Osteoblast (primary cell): ENCODE data around the gene DSCAML1. TPM values are rescaled to one million over a fixed set of nuclear protein-coding genes. Genes with fewer than 3 reads are reported as not detected.

Source experiments
- DNase-seq: peaks from one replicate; pipeline ENCODE4 v3.0.0; 2011; ENCODE audit warnings: low spot score, mixed read lengths; ENCODE audit not compliant: insufficient read length; ENCODE audit errors: missing footprints
- H2AFZ ChIP-seq: 2 replicates; pipeline ENCODE4 v1.6.0; 2011; ENCODE audit warnings: mild to moderate bottlenecking, low read length
- H3K27ac ChIP-seq: 2 replicates; pipeline ENCODE4 v1.5.1; 2011; ENCODE audit warnings: mild to moderate bottlenecking, low read depth, low read length, moderate library complexity
- H3K27me3 ChIP-seq: 2 replicates; pipeline ENCODE4 v1.6.0; 2012; ENCODE audit warnings: mild to moderate bottlenecking, control low read depth, inconsistent platforms, low read length, moderate library complexity; ENCODE audit not compliant: insufficient read depth
- H3K36me3 ChIP-seq: 2 replicates; pipeline ENCODE4 v1.5.1; 2011; ENCODE audit warnings: mild to moderate bottlenecking, low read length, control low read depth, moderate library complexity; ENCODE audit not compliant: insufficient read depth
- H3K4me1 ChIP-seq: 2 replicates; pipeline ENCODE4 v1.5.1; 2011; ENCODE audit warnings: mild to moderate bottlenecking, low read length, control low read depth, moderate library complexity; ENCODE audit not compliant: insufficient read depth
- H3K4me2 ChIP-seq: 2 replicates; pipeline ENCODE4 v1.6.0; 2011; ENCODE audit warnings: mild to moderate bottlenecking, low read length; ENCODE audit not compliant: insufficient read depth
- H3K4me3 ChIP-seq: fragments of 200-600 bp; sonication (generic); 3 replicates; pipeline ENCODE4 v1.5.1; 2012; ENCODE audit warnings: mild to moderate bottlenecking, low read length, inconsistent platforms; ENCODE audit not compliant: insufficient read depth
- H3K79me2 ChIP-seq: 2 replicates; pipeline ENCODE4 v1.6.0; 2012; ENCODE audit warnings: mild to moderate bottlenecking, low read length, control low read depth, inconsistent platforms; ENCODE audit not compliant: insufficient read depth
- H3K9me3 ChIP-seq: 2 replicates; pipeline ENCODE4 v1.5.1; 2011; ENCODE audit warnings: low read depth, low read length, control low read depth
- H4K20me1 ChIP-seq: 2 replicates; pipeline ENCODE4 v1.6.0; 2012; ENCODE audit warnings: mild to moderate bottlenecking, low read length, control low read depth; ENCODE audit not compliant: insufficient read depth
- total RNA-seq: library from RNA; depleted of rRNA; stranded (reverse); fragments of >200 nt; gene quantifications from 2 replicates; pipeline ENCODE4 v1.2.3, GENCODE V29; 2012
- TF ChIP-seq, protein P1 (sequence below): IDR thresholded peaks from 2 replicates; pipeline ENCODE4 v1.5.1; 2011; ENCODE audit warnings: mild to moderate bottlenecking, low read depth, low read length, moderate library complexity; ENCODE audit errors: extremely low read depth

Gene DSCAML1
- total RNA-seq, 1 donor: not detected

DNA sequence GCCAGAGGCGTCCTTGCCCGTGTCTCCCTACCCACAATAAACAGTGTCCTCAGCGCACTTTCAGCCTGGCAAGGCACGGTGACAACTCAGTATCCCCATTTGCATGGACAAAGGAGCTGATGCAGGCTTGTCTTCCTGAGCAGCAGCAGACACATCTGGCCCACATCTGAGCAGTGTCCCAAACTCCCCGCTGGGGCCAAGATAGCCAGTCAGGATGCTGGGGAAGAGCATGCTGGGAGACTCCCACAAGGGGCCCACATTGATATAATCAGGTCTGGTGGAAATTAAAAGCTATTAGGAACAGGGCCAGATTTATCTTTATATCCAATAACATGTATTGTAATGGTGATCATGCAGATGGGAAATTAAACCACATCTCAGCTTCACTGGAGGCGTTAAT, 24.7 kb downstream of the DSCAML1 start:
- Histone ChIP-seq H3K79me2 (no peaks in the 10 kb centered on the region), H3K36me3 (no peaks in the 10 kb centered on the region), H3K27ac (no peak overlapping the region), H3K4me2 (no peak overlapping the region), H3K4me1 (no peaks in the 10 kb centered on the region), H3K4me3 (no peak overlapping the region), H3K27me3 (no peaks in the 10 kb centered on the region), H4K20me1 (no peaks in the 10 kb centered on the region), H3K9me3 (no peaks in the 10 kb centered on the region), H2AFZ (no peak overlapping the region)
- DNase-seq: no peak
- TF ChIP-seq, protein P1, sequence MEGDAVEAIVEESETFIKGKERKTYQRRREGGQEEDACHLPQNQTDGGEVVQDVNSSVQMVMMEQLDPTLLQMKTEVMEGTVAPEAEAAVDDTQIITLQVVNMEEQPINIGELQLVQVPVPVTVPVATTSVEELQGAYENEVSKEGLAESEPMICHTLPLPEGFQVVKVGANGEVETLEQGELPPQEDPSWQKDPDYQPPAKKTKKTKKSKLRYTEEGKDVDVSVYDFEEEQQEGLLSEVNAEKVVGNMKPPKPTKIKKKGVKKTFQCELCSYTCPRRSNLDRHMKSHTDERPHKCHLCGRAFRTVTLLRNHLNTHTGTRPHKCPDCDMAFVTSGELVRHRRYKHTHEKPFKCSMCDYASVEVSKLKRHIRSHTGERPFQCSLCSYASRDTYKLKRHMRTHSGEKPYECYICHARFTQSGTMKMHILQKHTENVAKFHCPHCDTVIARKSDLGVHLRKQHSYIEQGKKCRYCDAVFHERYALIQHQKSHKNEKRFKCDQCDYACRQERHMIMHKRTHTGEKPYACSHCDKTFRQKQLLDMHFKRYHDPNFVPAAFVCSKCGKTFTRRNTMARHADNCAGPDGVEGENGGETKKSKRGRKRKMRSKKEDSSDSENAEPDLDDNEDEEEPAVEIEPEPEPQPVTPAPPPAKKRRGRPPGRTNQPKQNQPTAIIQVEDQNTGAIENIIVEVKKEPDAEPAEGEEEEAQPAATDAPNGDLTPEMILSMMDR: no peak

DNA sequence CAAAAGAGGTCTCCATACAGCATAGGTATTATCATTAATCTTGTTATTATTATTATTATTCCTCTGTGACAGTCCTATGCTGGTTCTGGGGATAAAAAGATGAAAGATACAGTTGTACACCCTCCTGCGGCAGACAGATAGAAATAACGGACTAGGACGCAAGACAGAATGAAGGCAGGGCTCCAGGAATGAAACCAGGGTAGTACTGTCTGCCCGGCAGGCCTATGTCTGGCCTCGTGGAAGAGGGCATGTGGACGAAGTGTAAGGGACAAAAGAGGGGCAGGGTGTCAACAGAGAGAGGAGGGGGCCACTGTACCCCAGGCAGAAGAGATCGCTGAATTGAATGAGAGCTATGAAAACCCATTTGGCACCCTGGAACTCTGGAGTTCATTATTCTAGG, 25.2 kb downstream of the DSCAML1 start:
- no peak overlapping the region for H3K27ac ChIP-seq
- no peaks in the 10 kb centered on the region for H3K9me3 ChIP-seq
- H3K79me2 ChIP-seq: no peaks in the 10 kb centered on the region
- no peak for DNase-seq
- no peak overlapping the region for H3K4me2 ChIP-seq
- no peak overlapping the region for H2AFZ ChIP-seq
- no peaks in the 10 kb centered on the region for H3K4me1 ChIP-seq
- no peaks in the 10 kb centered on the region for H3K36me3 ChIP-seq
- H4K20me1 ChIP-seq: no peaks in the 10 kb centered on the region
- TF ChIP-seq, protein P1: no peak
- H3K4me3 ChIP-seq: no peak overlapping the region
- H3K27me3 ChIP-seq: no peaks in the 10 kb centered on the region

DNA sequence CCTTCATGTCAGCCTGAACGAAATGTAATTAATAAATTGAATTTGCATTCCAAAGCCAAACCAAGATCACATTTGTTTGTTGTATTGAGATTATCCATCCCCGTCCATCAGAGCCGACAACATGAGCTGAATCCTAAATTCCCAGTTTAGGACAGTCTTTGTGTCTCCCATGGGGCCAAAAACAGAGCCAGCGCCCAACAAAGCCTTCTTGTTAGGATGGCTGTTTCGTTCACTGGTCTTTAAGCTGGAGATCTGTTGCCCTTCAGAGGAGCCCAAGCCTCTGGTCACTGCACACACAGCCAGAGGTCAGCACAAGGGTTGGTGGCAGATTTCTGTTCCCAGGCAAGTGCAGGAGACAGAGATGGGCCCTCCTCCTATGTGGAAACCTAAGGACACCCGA, 25.8 kb downstream of the DSCAML1 start:
- Histone ChIP-seq H4K20me1 (no peaks in the 10 kb centered on the region), H2AFZ (no peak overlapping the region), H3K27ac (no peak overlapping the region), H3K4me3 (no peak overlapping the region), H3K4me2 (no peak overlapping the region), H3K4me1 (no peaks in the 10 kb centered on the region), H3K9me3 (no peaks in the 10 kb centered on the region), H3K79me2 (no peaks in the 10 kb centered on the region), H3K36me3 (no peaks in the 10 kb centered on the region), H3K27me3 (no peaks in the 10 kb centered on the region)
- DNase-seq: no peak
- TF ChIP-seq, protein P1: no peak

DNA sequence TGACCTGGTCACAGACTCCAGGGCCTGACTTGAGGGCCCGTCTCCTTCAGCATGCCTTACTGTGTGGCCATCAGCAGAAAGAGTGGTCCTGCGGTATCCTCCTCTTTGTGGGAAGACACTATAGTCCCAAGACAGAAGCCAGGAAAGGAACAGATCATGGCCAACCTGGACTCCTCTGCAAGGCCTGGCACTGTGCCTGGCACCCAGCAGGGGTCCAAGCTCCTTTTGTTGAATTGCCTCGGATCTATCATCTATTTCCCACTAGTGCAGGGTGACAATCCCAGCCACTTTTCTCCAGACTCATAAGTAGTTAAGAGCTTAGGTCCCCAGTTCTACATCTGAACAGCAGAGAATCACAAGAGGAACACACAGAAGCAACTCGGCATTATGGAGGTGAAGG, 27.0 kb downstream of the DSCAML1 start:
- TF ChIP-seq, protein P1: no peak
- H3K4me2 ChIP-seq: no peak overlapping the region
- no peaks in the 10 kb centered on the region for H3K4me1 ChIP-seq

More for the DNA sequence above, 27.0 kb downstream of the DSCAML1 start:
- H4K20me1 ChIP-seq: no peaks in the 10 kb centered on the region
- H3K79me2 ChIP-seq: no peaks in the 10 kb centered on the region
- no peak overlapping the region for H2AFZ ChIP-seq
- H3K27ac ChIP-seq: no peak overlapping the region
- no peaks in the 10 kb centered on the region for H3K36me3 ChIP-seq
- H3K4me3 ChIP-seq: no peak overlapping the region
- H3K9me3 ChIP-seq: no peaks in the 10 kb centered on the region
- no peaks in the 10 kb centered on the region for H3K27me3 ChIP-seq
- no peak for DNase-seq
